Type B pancreatic cell (in vitro differentiated cells): Measurements from ENCODE around the gene CDK14. TPM values are rescaled to one million over a fixed set of nuclear protein-coding genes. Genes with fewer than 3 reads are reported as not detected.

Experiments used
- DNase-seq: peaks from one replicate; pipeline ENCODE4 v3.0.0; 2021; ENCODE audit warnings: mixed read lengths; ENCODE audit not compliant: unreplicated experiment; ENCODE audit errors: extremely low spot score
- H3K27ac Mint-ChIP-seq: 2 replicates; pipeline ENCODE4 v1.8.0; 2021; ENCODE audit warnings: mild to moderate bottlenecking, mixed read lengths
- H3K27me3 Mint-ChIP-seq: 2 replicates; pipeline ENCODE4 v1.8.0; 2021; ENCODE audit warnings: mixed read lengths
- H3K36me3 Mint-ChIP-seq: 2 replicates; pipeline ENCODE4 v1.8.0; 2021; ENCODE audit warnings: mixed read lengths
- H3K4me1 Mint-ChIP-seq: one replicate; pipeline ENCODE4 v1.8.0; 2021; ENCODE audit warnings: mixed read lengths; ENCODE audit not compliant: unreplicated experiment
- H3K4me3 Mint-ChIP-seq: 2 replicates; pipeline ENCODE4 v1.8.0; 2021; ENCODE audit warnings: mild to moderate bottlenecking, mixed read lengths
- H3K9me3 Mint-ChIP-seq: 2 replicates; pipeline ENCODE4 v1.8.0; 2021; ENCODE audit warnings: mixed read lengths
- total RNA-seq: library from RNA; stranded (reverse); gene quantifications from 2 replicates; pipeline ENCODE4 v1.2.1, GENCODE V29; 2021; ENCODE audit warnings: low replicate concordance
- TF ChIP-seq, protein P1 (sequence below): fragments of 200-600 bp; sonication (generic); conservative IDR thresholded peaks from 2 replicates; pipeline ENCODE4 v1.5.0; 2021; ENCODE audit warnings: antibody characterized with exemption, mild to moderate bottlenecking

The CDK14 gene
- total RNA-seq, 1 donor from 2014 or later: 43.5 TPM

DNA sequence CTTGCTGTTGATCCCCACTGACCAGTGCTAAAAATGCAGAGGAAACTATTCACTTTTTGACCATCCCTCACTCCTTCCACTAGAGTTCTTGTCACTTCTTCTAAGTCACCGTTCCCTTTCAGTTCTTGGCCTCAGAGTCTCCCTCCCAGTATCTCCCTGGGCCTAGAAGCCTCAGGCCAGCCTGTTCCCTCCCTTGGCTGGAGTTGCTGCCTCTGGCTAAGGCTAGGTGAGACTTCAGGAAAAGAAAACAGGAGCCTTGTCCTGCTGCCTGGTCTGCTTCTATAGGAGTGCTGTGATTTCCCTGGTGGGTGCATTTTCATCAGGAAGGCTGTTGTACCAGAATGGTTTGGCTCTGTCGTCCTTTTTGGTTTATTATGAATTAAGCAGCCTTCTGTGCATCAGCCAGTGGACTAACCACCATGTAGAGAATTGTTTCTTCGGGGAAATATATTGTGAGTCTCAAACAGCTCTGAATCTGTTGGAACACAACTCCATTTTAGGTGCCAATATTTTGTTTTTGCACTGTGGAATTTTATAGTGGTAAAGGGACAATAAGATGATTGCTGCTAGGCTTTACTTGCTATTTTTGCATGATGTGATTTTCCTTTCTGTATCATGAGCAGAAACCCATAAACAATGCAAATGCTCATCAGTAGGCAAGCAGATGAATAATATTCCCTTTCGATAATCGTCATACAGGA lies 434.7 kb downstream of the CDK14 start:
- DNase-seq: no peak
- TF ChIP-seq, protein P1, sequence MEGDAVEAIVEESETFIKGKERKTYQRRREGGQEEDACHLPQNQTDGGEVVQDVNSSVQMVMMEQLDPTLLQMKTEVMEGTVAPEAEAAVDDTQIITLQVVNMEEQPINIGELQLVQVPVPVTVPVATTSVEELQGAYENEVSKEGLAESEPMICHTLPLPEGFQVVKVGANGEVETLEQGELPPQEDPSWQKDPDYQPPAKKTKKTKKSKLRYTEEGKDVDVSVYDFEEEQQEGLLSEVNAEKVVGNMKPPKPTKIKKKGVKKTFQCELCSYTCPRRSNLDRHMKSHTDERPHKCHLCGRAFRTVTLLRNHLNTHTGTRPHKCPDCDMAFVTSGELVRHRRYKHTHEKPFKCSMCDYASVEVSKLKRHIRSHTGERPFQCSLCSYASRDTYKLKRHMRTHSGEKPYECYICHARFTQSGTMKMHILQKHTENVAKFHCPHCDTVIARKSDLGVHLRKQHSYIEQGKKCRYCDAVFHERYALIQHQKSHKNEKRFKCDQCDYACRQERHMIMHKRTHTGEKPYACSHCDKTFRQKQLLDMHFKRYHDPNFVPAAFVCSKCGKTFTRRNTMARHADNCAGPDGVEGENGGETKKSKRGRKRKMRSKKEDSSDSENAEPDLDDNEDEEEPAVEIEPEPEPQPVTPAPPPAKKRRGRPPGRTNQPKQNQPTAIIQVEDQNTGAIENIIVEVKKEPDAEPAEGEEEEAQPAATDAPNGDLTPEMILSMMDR: no peak
- no peaks in the 10 kb centered on the region for H3K27me3 Mint-ChIP-seq
- H3K4me3 Mint-ChIP-seq: no peak overlapping the region
- no peaks in the 10 kb centered on the region for H3K9me3 Mint-ChIP-seq
- no peaks in the 10 kb centered on the region for H3K36me3 Mint-ChIP-seq
- H3K4me1 Mint-ChIP-seq: peaks cover 4% of the 10 kb centered on the region
- no peak overlapping the region for H3K27ac Mint-ChIP-seq

- TF ChIP-seq, protein P1: no peak
- no peak for DNase-seq
- no peaks in the 10 kb centered on the region for H3K27me3 Mint-ChIP-seq
- H3K9me3 Mint-ChIP-seq: no peaks in the 10 kb centered on the region
- no peak overlapping the region for H3K4me3 Mint-ChIP-seq
- no peaks in the 10 kb centered on the region for H3K36me3 Mint-ChIP-seq
- no peak overlapping the region for H3K27ac Mint-ChIP-seq
- H3K4me1 Mint-ChIP-seq: peaks cover 4% of the 10 kb centered on the region
Measured at GRCh38 chr7:91031757-91032156, 435.6 kb downstream of the CDK14 start.

GRCh38 chr7:91033574-91033973 lies 437.5 kb downstream of the CDK14 start:
- Mint-ChIP-seq H3K4me1 (peaks cover 4% of the 10 kb centered on the region), H3K27ac (no peak overlapping the region), H3K4me3 (no peak overlapping the region), H3K27me3 (no peaks in the 10 kb centered on the region), H3K9me3 (no peaks in the 10 kb centered on the region), H3K36me3 (peaks cover under 1% of the 10 kb centered on the region)
- TF ChIP-seq, protein P1: no peak
- no peak for DNase-seq

GRCh38 chr7:91034459-91035368 lies 438.6 kb downstream of the CDK14 start:
- Mint-ChIP-seq H3K9me3 (no peaks in the 10 kb centered on the region), H3K4me1 (peaks cover 4% of the 10 kb centered on the region), H3K4me3 (no peak overlapping the region), H3K36me3 (peaks cover 4% of the 10 kb centered on the region), H3K27ac (peak overlapping the region; percentile 44), H3K27me3 (no peaks in the 10 kb centered on the region)
- TF ChIP-seq, protein P1: peak; percentile 82
- DNase-seq: no peak

DNA sequence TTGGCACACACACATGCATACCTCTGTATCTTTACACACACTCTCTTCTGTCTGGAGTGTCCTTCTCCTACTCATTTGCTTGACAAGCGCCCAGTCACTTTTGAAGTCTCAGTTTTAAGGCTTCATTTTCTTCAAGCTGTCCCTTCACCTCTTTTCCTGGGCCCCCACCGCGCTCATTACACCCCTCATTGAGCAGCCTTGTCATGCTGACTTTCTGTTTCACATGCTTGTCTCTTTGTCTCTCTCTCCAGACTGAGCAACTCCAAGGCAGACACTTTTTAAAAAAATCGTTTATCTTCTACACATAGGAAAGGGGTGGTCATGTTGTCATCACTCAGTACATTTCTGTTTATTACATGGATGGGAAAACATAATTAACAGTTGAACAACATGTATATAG lies 442.9 kb downstream of the CDK14 start:
- Mint-ChIP-seq H3K9me3 (no peaks in the 10 kb centered on the region), H3K4me3 (no peak overlapping the region), H3K27ac (no peak overlapping the region), H3K27me3 (no peaks in the 10 kb centered on the region), H3K36me3 (peaks cover 4% of the 10 kb centered on the region), H3K4me1 (peaks cover 12% of the 10 kb centered on the region)
- TF ChIP-seq, protein P1: no peak
- no peak for DNase-seq
